SH-SY5Y (cell line): Measurements from ENCODE around the gene RAD51B.

Source experiments
- GATA2 ChIP-seq: IDR thresholded peaks from 2 replicates; pipeline ENCODE4 v1.6.1; 2011; ENCODE audit warnings: mild to moderate bottlenecking, low read depth, low read length
- GATA3 ChIP-seq: IDR thresholded peaks from 2 replicates; pipeline ENCODE4 v1.6.1; 2011; ENCODE audit warnings: low read depth, mild to moderate bottlenecking, low read length, moderate library complexity

GRCh38 chr14:67886191-67886590, 66.6 kb downstream of the RAD51B start:
- TF ChIP-seq GATA2 (no peak), GATA3 (no peak)
